GM20431 (cell line): Measurements from ENCODE around the gene EIF4E3.

Experiments
- in situ Hi-C: fragments of 300-500 bp; cut with MseI, MboI; formaldehyde crosslinking; loops from one replicate; pipeline ENCODE4 v1.15.0; 2020; ENCODE audit warnings: low sequenced_read_pairs; ENCODE audit not compliant: unreplicated experiment

EIF4E3 gene

GRCh38 chr3:71657831-71658530 is 67.2 kb downstream of the EIF4E3 start:
- in situ Hi-C loops: no loop called here

GRCh38 chr3:71655061-71655460 is 70.1 kb downstream of the EIF4E3 start:
- in situ Hi-C loops: no loop called here

- in situ Hi-C loops: no loop called here
Measured at GRCh38 chr3:71653414-71653807, 71.8 kb downstream of the EIF4E3 start.

GRCh38 chr3:71652781-71653413 is 72.3 kb downstream of the EIF4E3 start:
- in situ Hi-C loops: no loop called here

GRCh38 chr3:71651625-71652024 is 73.6 kb downstream of the EIF4E3 start:
- in situ Hi-C loops: no loop called here

- in situ Hi-C loops: no loop called here
Measured at GRCh38 chr3:71650372-71650771, 74.8 kb downstream of the EIF4E3 start.

GRCh38 chr3:71649757-71650156 is 75.4 kb downstream of the EIF4E3 start:
- in situ Hi-C loops: loop anchor here (25.0 kb wide), 1 partner anchor 1112 kb away; no protein-coding TSS in a partner anchor

- in situ Hi-C loops: loop anchor here (25.0 kb wide), 1 partner anchor 1110 kb away; no protein-coding TSS in a partner anchor
Measured at GRCh38 chr3:71647751-71648150, 77.5 kb downstream of the EIF4E3 start.

- in situ Hi-C loops: loop anchor here (25.0 kb wide), 1 partner anchor 1110 kb away; no protein-coding TSS in a partner anchor
Measured at GRCh38 chr3:71646971-71647370, 78.2 kb downstream of the EIF4E3 start.

GRCh38 chr3:71645140-71645539 is 80.1 kb downstream of the EIF4E3 start:
- in situ Hi-C loops: loop anchor here (25.0 kb wide), 1 partner anchor 1108 kb away; no protein-coding TSS in a partner anchor

- in situ Hi-C loops: loop anchor here (25.0 kb wide), 1 partner anchor 1104 kb away; no protein-coding TSS in a partner anchor
Measured at GRCh38 chr3:71641674-71642073, 83.5 kb downstream of the EIF4E3 start.

- in situ Hi-C loops: loop anchor here (25.0 kb wide), 1 partner anchor 1103 kb away; no protein-coding TSS in a partner anchor
Measured at GRCh38 chr3:71640331-71640983, 84.7 kb downstream of the EIF4E3 start.

GRCh38 chr3:71636482-71636881 is 88.7 kb downstream of the EIF4E3 start:
- in situ Hi-C loops: loop anchor here (25.0 kb wide), 1 partner anchor 1099 kb away; no protein-coding TSS in a partner anchor

GRCh38 chr3:71636001-71636400 is 89.2 kb downstream of the EIF4E3 start:
- in situ Hi-C loops: loop anchor here (25.0 kb wide), 1 partner anchor 1099 kb away; no protein-coding TSS in a partner anchor

GRCh38 chr3:71634671-71635070 is 90.5 kb downstream of the EIF4E3 start:
- in situ Hi-C loops: loop anchor here (25.0 kb wide), 1 partner anchor 1097 kb away; no protein-coding TSS in a partner anchor

- in situ Hi-C loops: loop anchor here (25.0 kb wide), 1 partner anchor 1092 kb away; no protein-coding TSS in a partner anchor
Measured at GRCh38 chr3:71629711-71630110, 95.5 kb downstream of the EIF4E3 start.

GRCh38 chr3:71629289-71629688 is 95.9 kb downstream of the EIF4E3 start:
- in situ Hi-C loops: loop anchor here (25.0 kb wide), 1 partner anchor 1092 kb away; no protein-coding TSS in a partner anchor

GRCh38 chr3:71628522-71628921 is 96.7 kb downstream of the EIF4E3 start:
- in situ Hi-C loops: loop anchor here (25.0 kb wide), 1 partner anchor 1091 kb away; no protein-coding TSS in a partner anchor

GRCh38 chr3:71625676-71626075 is 99.5 kb downstream of the EIF4E3 start:
- in situ Hi-C loops: loop anchor here (25.0 kb wide), 1 partner anchor 1088 kb away; no protein-coding TSS in a partner anchor
